ENCODE measurements around the gene SULT2B1. TPM values are rescaled to one million over a fixed set of nuclear protein-coding genes. Genes with fewer than 3 reads are reported as not detected.

SULT2B1 gene
- polyA plus RNA-seq (2011; rRNA removed): 0.12 and 0.20 TPM in 2 replicates
- not detected in 2 replicates for polyA minus RNA-seq (2011; rRNA and poly(A)+ RNA removed)

- Histone ChIP-seq H3K4me3 (ENCODE audit: low read depth, low read length) (no peak within 1 kb of the TSS), H3K9me3 (ENCODE audit: control insufficient read depth, insufficient read depth, low read length) (no peaks in the 10 kb centered on the region), H3K27ac (ENCODE audit: low read depth, low read length) (no peak within 1 kb of the TSS), H3K27me3 (ENCODE audit: control insufficient read depth, insufficient read depth, low read length) (peaks cover 14% of the 10 kb centered on the region)
- no peak for TF ChIP-seq CTCF (IDR thresholded peaks at IDR 0.05; ENCODE audit: low read depth, low read length)
- no peak for DNase-seq (ENCODE audit: low read depth, low spot score)
- ChIA-PET CTCF (no interaction called here), POLR2A (no interaction called here)
These were observed at the start of gene SULT2B1 for GRCh38 chr19:48551437-48552302. SULT2B1 (plus strand) TSS chr19:48552172; CDS start chr19:48552253, 81 bp downstream.

DNA sequence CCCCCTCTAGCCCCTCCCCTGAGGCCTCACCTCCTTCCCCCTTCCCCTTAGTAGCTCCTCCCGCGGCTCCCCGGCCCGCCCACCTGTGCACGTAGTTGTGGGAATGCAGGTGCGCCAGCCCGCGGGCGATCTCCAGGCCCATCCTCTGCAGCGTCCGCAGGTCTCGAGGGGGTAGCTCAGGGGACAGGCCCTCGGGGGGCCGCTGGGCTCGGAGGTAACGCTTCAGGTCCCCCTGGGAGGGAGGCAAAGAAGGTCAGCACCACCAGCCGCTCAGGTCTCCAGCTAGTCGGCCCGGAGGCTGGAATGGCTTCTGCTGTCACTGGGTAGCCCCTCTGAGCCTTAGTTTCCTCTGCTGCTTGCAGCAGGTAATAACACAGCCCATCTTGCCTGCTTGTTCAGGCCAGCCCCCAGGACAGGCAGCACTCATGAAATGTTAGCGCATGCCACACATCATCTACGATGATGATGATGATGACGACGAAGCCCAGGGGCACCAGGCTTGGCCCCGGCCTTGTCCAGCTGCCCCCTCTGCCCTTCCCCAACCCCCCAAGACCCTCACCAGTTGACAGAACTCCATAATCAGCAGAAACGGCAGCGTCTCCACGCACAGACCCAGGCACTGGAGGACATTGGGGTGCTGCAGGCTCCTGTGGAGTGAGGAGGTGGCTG, 49.5 kb upstream of the SULT2B1 start:
- POLR2A ChIA-PET: no interaction called here
- DNase-seq (ENCODE audit: low read depth, low spot score): no peak
- Histone ChIP-seq H3K27me3 (ENCODE audit: control insufficient read depth, insufficient read depth, low read length) (peaks cover 42% of the 10 kb centered on the region), H3K27ac (ENCODE audit: low read depth, low read length) (no peak overlapping the region), H3K9me3 (ENCODE audit: control insufficient read depth, insufficient read depth, low read length) (peaks cover 6% of the 10 kb centered on the region; the same call in 1 of the 2 replicates), H3K4me3 (ENCODE audit: low read depth, low read length) (no peak overlapping the region)
- CTCF ChIA-PET: interaction anchor here (0.7 kb wide), 1 partner anchor 82 kb away, joined by 3 read pairs; no protein-coding TSS in a partner anchor
- TF ChIP-seq CTCF (IDR thresholded peaks at IDR 0.05; ENCODE audit: low read depth, low read length): no peak

- ChIA-PET CTCF (interaction anchor here (0.6 to 6.9 kb wide), 27 partner anchors 8 to 426 kb away, joined by 3 to 207 read pairs (median 4); no protein-coding TSS in a partner anchor), POLR2A (interaction anchor here (0.6 to 0.7 kb wide), 2 partner anchors 83 to 503 kb away, joined by 3 read pairs; no protein-coding TSS in a partner anchor)
- Histone ChIP-seq H3K9me3 (ENCODE audit: control insufficient read depth, insufficient read depth, low read length) (peaks cover 3% of the 10 kb centered on the region; the same call in 1 of the 2 replicates), H3K4me3 (ENCODE audit: low read depth, low read length) (no peak overlapping the region), H3K27ac (ENCODE audit: low read depth, low read length) (no peak overlapping the region), H3K27me3 (ENCODE audit: control insufficient read depth, insufficient read depth, low read length) (peaks cover 30% of the 10 kb centered on the region)
- DNase-seq (ENCODE audit: low read depth, low spot score): no peak
- TF ChIP-seq CTCF (IDR thresholded peaks at IDR 0.05; ENCODE audit: low read depth, low read length): peak; percentile 61
These were observed 45.7 kb upstream of the SULT2B1 start for GRCh38 chr19:48506138-48506733.

DNA sequence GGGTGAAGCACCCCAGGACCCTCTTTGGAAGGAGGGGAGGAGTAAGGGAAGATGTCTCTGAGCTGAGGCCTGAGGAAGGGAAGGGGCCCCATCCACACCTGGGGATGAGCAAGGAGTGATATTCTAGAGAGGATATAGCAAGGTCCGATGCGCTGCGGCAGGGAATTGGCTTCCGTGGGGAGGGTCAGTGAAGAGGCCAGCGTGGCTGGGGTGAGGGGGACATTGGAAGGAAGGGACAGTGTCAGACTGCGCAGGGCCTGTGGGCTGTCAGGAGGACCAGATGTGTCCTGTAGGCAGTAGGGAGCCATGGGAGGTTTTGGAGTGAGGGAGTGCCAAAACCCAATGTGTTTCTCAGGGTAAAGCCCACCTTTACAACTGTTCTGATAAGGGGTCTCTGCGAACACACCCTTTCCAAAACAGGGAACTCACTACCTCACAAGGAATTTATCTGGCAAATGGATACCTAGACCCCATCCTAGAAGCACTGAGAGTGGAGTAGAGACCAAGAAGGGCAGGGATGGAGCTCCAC, 44.0 kb upstream of the SULT2B1 start:
- POLR2A ChIA-PET: no interaction called here
- no peak overlapping the region for H3K4me3 ChIP-seq (ENCODE audit: low read depth, low read length)

More for the DNA sequence above, 44.0 kb upstream of the SULT2B1 start:
- DNase-seq (ENCODE audit: low read depth, low spot score): no peak
- no peak for TF ChIP-seq CTCF (IDR thresholded peaks at IDR 0.05; ENCODE audit: low read depth, low read length)
- H3K9me3 ChIP-seq (ENCODE audit: control insufficient read depth, insufficient read depth, low read length): no peaks in the 10 kb centered on the region; the same call in 1 of the 2 replicates
- peaks cover 34% of the 10 kb centered on the region for H3K27me3 ChIP-seq (ENCODE audit: control insufficient read depth, insufficient read depth, low read length)
- CTCF ChIA-PET: interaction anchor here (0.9 to 6.9 kb wide), 3 partner anchors 18 to 78 kb away, joined by 3 to 207 read pairs (median 10); no protein-coding TSS in a partner anchor
- H3K27ac ChIP-seq (ENCODE audit: low read depth, low read length): no peak overlapping the region
